IPS-20b (cell line): ENCODE results near the gene SLC4A8.

ENCODE experiments used
- H3K27ac ChIP-seq: one replicate; pipeline ENCODE4 v1.5.1; 2013; ENCODE audit warnings: low read length
- H3K27me3 ChIP-seq: 2 replicates; pipeline ENCODE4 v1.6.1; 2013; ENCODE audit warnings: mild to moderate bottlenecking, low read length, inconsistent platforms; ENCODE audit not compliant: insufficient read depth
- H3K36me3 ChIP-seq: 2 replicates; pipeline ENCODE4 v1.6.1; 2013; ENCODE audit warnings: low read depth, mild to moderate bottlenecking, inconsistent platforms, low read length, moderate library complexity; ENCODE audit not compliant: insufficient read depth
- H3K4me1 ChIP-seq: 2 replicates; pipeline ENCODE4 v1.6.1; 2013; ENCODE audit warnings: mild to moderate bottlenecking, control low read depth, inconsistent platforms, low read length, moderate library complexity; ENCODE audit not compliant: insufficient read depth
- H3K4me3 ChIP-seq: 2 replicates; pipeline ENCODE4 v1.5.1; 2013; ENCODE audit warnings: mild to moderate bottlenecking, low read length, inconsistent platforms
- H3K9ac ChIP-seq: 2 replicates; pipeline ENCODE4 v1.6.1; 2013; ENCODE audit warnings: low read depth, mild to moderate bottlenecking, inconsistent platforms, low read length, moderate library complexity
- H3K9me3 ChIP-seq: 2 replicates; pipeline ENCODE4 v1.6.1; 2013; ENCODE audit warnings: mild to moderate bottlenecking, low read depth, low read length, inconsistent platforms; ENCODE audit not compliant: insufficient read depth

Gene SLC4A8

DNA sequence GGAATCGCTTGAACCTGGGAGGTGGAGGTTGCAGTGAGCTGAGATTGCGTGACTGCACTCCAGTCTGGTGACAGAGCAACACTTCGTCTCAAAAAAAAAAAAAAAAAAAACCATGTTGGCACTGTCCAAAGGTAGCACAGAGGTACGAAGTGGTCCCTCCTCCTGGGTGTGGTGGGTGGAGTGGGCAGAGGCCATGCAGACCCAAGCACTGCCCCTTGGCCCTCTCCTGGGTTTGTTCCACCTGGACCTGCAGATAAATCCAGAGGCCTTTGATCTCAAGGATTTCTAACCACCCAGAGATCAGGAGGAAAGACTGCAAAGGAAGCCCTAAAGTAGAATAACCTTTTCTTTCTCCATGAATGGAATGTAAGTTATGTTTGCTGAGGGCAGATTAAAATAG lies 24.7 kb upstream of the SLC4A8 start:
- Histone ChIP-seq H3K27me3 (no peaks in the 10 kb centered on the region), H3K4me1 (no peaks in the 10 kb centered on the region), H3K4me3 (no peak overlapping the region), H3K27ac (no peak overlapping the region), H3K9me3 (no peaks in the 10 kb centered on the region), H3K9ac (no peak overlapping the region), H3K36me3 (no peaks in the 10 kb centered on the region)

DNA sequence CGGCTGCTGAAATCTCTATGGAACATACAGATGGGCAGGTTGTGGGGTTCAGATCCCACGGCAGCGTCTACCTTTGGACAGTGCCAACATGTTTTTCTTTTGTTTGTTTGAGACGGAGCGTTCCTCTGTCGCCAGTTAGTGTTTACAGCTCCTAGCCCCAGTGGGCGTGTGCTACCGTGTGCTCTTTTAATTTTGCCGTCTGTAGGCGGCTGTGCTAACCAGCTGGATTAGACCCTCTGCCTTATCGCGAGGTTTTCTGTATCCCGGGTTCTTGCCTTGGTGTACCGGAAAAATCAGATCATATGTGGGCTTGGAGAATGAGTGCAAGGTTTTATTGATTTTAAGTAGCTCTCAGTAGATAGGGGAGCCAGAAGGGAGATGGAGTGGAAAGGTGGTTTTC lies 23.6 kb upstream of the SLC4A8 start:
- Histone ChIP-seq H3K9ac (no peak overlapping the region), H3K4me3 (no peak overlapping the region), H3K4me1 (no peaks in the 10 kb centered on the region), H3K36me3 (no peaks in the 10 kb centered on the region), H3K27me3 (no peaks in the 10 kb centered on the region), H3K9me3 (no peaks in the 10 kb centered on the region), H3K27ac (no peak overlapping the region)

GRCh38 chr12:51401486-51401885 lies 23.1 kb upstream of the SLC4A8 start:
- no peaks in the 10 kb centered on the region for H3K4me1 ChIP-seq
- no peak overlapping the region for H3K9ac ChIP-seq
- H3K27ac ChIP-seq: no peak overlapping the region
- H3K9me3 ChIP-seq: no peaks in the 10 kb centered on the region
- no peaks in the 10 kb centered on the region for H3K36me3 ChIP-seq
- no peak overlapping the region for H3K4me3 ChIP-seq
- no peaks in the 10 kb centered on the region for H3K27me3 ChIP-seq

- Histone ChIP-seq H3K9me3 (no peaks in the 10 kb centered on the region), H3K9ac (no peak overlapping the region), H3K36me3 (no peaks in the 10 kb centered on the region), H3K27me3 (no peaks in the 10 kb centered on the region), H3K27ac (no peak overlapping the region), H3K4me1 (no peaks in the 10 kb centered on the region), H3K4me3 (no peak overlapping the region)
Observed at GRCh38 chr12:51401900-51402299, 22.7 kb upstream of the SLC4A8 start.

DNA sequence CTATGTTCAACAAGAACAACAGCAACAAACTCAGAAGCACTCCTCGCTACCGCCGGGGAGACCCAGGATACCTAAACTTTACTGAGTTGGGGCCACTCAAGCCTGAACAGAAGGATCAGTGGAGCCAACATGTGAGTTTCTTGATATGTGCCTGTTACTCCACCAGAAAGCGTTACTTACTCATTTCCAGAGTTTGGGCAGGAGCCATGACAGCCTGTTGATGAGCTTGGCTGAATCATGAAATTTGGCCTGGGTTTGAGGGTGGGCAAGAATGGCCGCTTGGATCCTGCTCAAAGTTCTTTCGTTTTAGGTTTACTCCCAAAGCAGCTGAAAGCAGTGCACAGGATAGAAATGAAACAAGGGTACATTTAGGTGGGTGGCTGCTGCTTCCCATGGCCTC lies 21.5 kb upstream of the SLC4A8 start:
- Histone ChIP-seq H3K27me3 (no peaks in the 10 kb centered on the region), H3K9ac (no peak overlapping the region), H3K4me1 (no peaks in the 10 kb centered on the region), H3K27ac (no peak overlapping the region), H3K4me3 (no peak overlapping the region), H3K36me3 (no peaks in the 10 kb centered on the region), H3K9me3 (no peaks in the 10 kb centered on the region)

DNA sequence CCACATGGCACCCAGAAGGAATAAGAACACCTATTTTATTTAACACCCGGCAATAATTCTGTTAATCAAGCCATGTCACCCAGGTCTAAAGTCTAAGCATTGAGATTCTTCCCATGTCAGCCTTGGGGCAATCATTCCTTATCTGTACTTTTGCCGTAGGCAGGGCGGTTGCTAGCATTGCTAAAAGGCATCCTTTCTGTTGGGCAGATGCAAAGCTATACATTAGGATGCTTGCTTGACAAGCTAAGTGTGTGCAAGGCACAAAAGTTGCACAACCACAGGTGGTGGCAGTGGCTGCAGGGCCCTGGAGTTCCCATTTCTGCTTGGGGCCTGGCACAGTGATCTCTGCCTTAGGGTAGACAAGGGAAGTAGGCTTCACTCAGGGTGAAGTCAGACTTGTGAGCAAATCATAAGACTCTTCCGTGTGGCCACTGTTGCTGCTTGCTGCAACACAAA lies 20.9 kb upstream of the SLC4A8 start:
- H3K27ac ChIP-seq: no peak overlapping the region
- H3K9me3 ChIP-seq: no peaks in the 10 kb centered on the region
- H3K4me1 ChIP-seq: no peaks in the 10 kb centered on the region
- H3K36me3 ChIP-seq: no peaks in the 10 kb centered on the region
- H3K9ac ChIP-seq: no peak overlapping the region
- no peak overlapping the region for H3K4me3 ChIP-seq
- no peaks in the 10 kb centered on the region for H3K27me3 ChIP-seq

DNA sequence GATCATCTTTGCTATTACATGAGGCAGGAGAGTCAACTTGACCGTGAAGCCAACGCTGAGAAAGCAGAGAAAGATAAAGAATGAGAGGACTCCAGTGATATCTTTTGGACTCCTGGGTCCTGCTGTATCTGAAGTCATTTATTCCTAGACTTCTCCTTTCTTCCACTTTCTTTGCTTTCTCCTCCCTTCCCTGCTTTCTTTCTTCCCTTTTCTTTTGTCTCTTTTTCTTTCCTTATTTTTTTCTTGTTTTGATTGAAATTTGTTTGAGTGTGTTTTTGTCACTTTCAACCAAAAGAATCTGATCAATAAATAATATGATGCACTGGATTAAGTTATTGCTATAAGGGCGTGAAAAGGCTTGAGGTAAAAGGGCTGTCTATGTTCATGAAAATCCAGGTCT lies 20.0 kb upstream of the SLC4A8 start:
- Histone ChIP-seq H3K27me3 (no peaks in the 10 kb centered on the region), H3K4me3 (no peak overlapping the region), H3K36me3 (no peaks in the 10 kb centered on the region), H3K9ac (no peak overlapping the region), H3K4me1 (no peaks in the 10 kb centered on the region), H3K27ac (no peak overlapping the region), H3K9me3 (no peaks in the 10 kb centered on the region)

DNA sequence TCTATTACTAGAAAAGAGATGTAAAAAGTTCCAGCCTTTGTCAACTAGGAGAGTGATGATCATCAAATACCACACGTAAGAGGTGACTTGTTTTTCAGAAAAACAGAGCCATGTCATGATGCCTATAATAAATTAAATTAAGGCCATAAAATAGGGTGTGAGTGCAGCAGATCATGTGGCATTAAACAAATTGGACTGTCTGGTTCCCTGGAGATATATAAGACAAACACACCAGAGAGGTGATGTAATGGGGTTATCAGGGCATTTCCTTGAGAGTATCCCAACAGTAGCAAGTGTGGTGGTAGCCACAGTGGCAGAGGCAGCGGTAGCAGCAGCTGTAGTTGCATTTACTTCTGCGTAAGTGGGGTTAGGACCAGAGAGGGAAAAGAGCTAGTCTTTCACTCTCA lies 18.8 kb upstream of the SLC4A8 start:
- H3K36me3 ChIP-seq: no peaks in the 10 kb centered on the region
- H3K27me3 ChIP-seq: no peaks in the 10 kb centered on the region

DNA sequence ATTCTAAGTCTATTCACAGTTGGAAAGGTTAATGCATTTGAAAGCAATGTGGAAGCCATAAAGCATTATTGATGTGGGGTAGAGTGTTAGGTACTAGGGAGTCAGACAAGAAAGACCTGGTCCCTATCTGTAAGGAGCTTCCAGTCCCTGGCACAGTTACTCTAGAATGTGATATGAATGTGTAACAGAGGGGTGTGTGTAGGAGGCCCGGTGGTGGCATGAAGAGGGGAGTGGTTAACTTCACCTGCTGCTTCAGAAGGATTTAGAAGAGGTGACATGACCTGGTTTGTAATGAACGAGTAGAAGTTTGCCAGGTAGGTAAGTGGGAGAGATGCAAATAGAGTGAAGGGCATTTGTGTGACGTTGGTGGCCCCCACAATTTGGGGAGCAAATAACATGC lies 18.3 kb upstream of the SLC4A8 start:
- Histone ChIP-seq H3K36me3 (no peaks in the 10 kb centered on the region), H3K27me3 (no peaks in the 10 kb centered on the region), H3K9ac (no peak overlapping the region), H3K4me3 (no peak overlapping the region), H3K27ac (no peak overlapping the region), H3K4me1 (no peaks in the 10 kb centered on the region), H3K9me3 (no peaks in the 10 kb centered on the region)

More for the DNA sequence above, 18.8 kb upstream of the SLC4A8 start:
- no peak overlapping the region for H3K27ac ChIP-seq
- no peak overlapping the region for H3K4me3 ChIP-seq
- H3K9me3 ChIP-seq: no peaks in the 10 kb centered on the region
- H3K4me1 ChIP-seq: no peaks in the 10 kb centered on the region
- no peak overlapping the region for H3K9ac ChIP-seq

DNA sequence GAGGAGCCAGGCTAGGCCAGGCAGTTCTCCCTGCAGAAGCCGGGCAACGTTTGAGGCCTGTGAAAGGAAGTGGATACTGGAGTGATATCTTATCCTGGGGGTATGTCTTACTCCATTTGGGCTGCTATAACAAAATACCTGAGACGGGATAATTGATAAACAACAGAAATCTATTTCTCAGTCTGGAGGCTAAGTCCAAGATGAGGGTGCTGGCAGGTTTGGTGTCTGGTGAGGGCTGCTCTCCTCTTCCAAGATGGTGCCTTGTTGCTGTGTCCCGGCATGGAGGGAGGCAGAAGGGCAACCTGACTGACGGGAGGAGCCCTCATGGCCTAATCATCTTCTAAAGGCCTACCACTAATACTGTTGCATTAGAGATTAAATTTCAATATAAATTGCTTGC lies 17.8 kb upstream of the SLC4A8 start:
- Histone ChIP-seq H3K4me3 (no peak overlapping the region), H3K9me3 (no peaks in the 10 kb centered on the region), H3K36me3 (no peaks in the 10 kb centered on the region), H3K9ac (no peak overlapping the region), H3K27ac (no peak overlapping the region), H3K4me1 (no peaks in the 10 kb centered on the region), H3K27me3 (no peaks in the 10 kb centered on the region)

- H3K4me1 ChIP-seq: no peaks in the 10 kb centered on the region
- H3K9ac ChIP-seq: no peak overlapping the region
- no peaks in the 10 kb centered on the region for H3K36me3 ChIP-seq
- no peaks in the 10 kb centered on the region for H3K9me3 ChIP-seq
- no peak overlapping the region for H3K27ac ChIP-seq
- H3K4me3 ChIP-seq: no peak overlapping the region
- no peaks in the 10 kb centered on the region for H3K27me3 ChIP-seq
Observed at GRCh38 chr12:51407604-51408003, 17.0 kb upstream of the SLC4A8 start.

- no peaks in the 10 kb centered on the region for H3K4me1 ChIP-seq
- no peaks in the 10 kb centered on the region for H3K36me3 ChIP-seq
- H3K27ac ChIP-seq: no peak overlapping the region
- no peak overlapping the region for H3K9ac ChIP-seq
- H3K4me3 ChIP-seq: no peak overlapping the region
- H3K9me3 ChIP-seq: no peaks in the 10 kb centered on the region
- no peaks in the 10 kb centered on the region for H3K27me3 ChIP-seq
Observed at GRCh38 chr12:51409846-51410245, 14.8 kb upstream of the SLC4A8 start.

DNA sequence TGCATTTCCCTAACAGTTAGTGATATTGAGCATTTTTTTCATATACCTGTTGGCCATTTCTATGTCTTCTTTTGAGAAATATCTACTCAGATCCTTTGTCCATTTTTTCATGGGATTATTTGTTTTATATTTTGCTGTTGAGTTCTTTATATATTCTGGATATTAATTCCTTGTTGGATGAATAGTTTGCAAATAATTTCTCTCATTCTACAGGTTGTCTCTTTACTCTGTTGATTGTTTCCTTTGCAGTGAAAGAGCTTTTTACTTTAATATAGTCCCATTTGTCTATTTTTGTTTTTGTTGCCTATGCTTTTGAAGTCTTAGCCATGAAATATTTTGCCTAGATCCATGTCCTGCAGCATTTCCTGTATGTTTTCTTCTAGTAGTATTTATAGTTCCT lies 11.5 kb upstream of the SLC4A8 start:
- H3K9me3 ChIP-seq: no peaks in the 10 kb centered on the region
- H3K4me1 ChIP-seq: no peaks in the 10 kb centered on the region

More for the DNA sequence above, 11.5 kb upstream of the SLC4A8 start:
- Histone ChIP-seq H3K4me3 (no peak overlapping the region), H3K36me3 (no peaks in the 10 kb centered on the region), H3K9ac (no peak overlapping the region), H3K27ac (no peak overlapping the region), H3K27me3 (no peaks in the 10 kb centered on the region)
